ENCODE measurements around the gene CBFA2T3. TPM values are rescaled to one million over a fixed set of nuclear protein-coding genes. Genes with fewer than 3 reads are reported as not detected.

The CBFA2T3 gene
- polyA plus RNA-seq, 1 donor = 23.2 TPM

DNA sequence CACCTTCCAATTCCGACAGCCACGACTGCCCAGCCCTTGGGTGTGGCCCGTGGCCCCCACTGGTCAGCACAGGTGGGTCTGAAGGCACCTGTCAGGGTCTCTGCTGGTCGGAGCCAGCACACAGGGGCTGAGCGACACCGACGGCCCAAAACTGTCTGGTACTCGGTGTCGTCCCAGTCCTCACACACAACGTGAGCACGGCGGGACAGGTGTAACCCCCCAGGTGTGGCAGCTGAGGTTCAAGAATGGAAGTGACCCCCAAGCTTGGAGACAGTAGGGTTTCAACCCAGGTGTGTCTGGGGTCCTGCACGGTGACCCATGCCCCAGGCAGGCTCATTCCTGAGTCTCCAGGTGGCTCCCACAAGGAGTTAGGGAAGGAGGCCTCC lies 121.3 kb downstream of the CBFA2T3 start:
- no peak for DNase-seq

DNA sequence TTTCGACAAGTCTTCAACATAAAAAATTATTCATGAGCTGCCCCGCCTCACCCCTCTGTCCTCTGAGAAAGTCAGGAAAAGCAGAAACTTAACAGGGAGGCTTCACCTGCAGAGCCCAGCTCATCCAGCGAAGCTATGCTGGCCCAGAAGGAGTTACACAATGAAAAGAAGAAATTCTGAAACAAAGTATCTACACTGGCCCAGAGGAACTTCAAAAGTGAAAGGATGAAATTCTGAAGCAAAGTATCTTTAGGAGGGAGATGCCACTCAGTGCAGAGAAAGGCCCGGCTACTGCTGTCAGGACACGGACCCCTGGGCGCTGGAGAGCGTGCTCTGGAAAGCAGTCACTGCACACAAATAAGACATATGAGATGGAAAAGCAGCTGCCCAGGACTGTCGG lies 121.8 kb downstream of the CBFA2T3 start:
- no peak for DNase-seq

DNA sequence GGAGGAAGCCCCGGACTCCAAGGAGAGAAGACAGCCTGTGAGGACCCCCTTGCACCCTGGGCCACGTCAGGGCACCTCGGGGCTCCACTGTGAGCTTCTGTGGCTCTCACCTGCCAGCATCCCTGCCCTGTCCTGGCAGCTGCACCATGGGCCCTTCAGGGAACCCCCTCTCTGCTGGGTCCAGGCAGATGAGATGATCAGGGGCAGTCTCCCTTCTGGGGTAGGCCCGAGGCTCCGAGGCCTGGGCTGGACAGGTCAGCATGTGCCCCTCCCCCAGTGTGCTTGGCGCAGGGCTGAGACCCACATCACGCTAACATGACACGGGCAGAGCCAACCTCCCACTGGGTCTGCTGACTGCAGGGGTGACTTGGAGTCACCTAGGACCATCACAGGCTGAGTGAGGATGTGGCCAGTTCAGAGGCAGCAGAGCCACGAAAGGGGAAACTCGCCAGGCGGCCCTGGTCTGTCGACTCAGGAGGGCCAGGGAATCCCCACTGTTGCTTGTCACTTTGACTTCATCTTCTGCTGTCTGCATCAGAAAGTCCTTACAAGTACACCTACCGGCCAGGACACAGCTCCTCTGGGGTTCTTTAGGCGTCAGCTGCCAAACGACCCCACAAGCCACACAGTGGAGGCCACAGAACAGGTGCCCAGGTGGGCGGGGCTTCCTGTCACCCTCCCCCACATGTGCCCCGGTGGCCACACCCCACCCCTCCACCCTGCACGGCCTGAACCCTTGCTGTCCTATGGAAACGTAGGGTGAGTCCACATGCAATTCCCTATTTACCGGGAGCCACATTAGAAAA lies 122.5 kb downstream of the CBFA2T3 start:
- no peak for DNase-seq

DNA sequence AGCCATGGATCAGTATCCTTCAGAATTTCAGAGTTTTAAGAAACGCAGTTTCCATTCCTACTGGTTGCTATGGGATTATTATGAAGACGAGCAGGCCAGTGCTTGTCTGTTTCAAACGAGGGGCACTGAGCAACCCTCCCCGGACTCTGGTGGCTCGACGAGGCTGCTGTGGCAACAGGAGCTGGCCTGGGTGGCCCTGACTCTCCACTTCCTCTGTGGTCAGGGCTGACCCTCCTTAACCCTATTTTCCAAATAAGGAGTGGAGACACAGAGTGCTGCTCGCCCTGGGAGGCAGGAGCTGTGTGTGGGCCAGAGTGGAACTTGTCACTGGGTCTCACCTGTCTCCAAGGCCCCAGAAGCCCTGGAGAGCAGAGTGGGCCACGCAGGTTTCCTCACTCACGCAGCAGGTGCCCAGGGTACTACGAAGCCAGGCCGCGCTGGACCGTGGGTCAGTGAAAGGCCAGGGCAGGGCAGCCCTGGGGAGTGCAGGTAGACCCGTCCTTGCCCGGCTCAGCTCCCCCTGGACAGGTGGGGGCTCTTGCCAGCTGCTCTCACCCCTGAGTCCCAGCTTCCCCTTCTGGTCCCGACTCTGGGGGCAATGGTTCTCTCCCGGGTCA lies 123.6 kb downstream of the CBFA2T3 start:
- DNase-seq = no peak

DNA sequence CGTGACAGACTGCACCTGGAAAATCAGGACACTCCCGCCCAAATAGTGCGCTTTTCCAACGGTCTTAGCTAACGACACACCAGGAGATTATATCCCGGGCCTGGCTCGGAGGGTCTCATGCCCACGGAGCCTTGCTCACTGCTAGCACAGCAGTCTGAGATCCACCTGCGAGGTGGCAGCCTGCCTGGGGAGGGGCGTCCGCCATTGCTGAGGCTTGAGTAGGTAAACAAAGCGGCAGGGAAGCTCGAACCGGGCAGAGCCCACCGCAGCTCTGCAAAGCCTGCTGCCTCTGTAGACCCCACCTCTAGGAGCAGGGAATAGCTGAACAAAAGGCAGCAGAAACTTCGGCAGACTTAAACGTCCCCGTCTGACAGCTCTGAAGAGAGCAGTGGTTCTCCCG lies 125.4 kb downstream of the CBFA2T3 start:
- no peak for DNase-seq

DNA sequence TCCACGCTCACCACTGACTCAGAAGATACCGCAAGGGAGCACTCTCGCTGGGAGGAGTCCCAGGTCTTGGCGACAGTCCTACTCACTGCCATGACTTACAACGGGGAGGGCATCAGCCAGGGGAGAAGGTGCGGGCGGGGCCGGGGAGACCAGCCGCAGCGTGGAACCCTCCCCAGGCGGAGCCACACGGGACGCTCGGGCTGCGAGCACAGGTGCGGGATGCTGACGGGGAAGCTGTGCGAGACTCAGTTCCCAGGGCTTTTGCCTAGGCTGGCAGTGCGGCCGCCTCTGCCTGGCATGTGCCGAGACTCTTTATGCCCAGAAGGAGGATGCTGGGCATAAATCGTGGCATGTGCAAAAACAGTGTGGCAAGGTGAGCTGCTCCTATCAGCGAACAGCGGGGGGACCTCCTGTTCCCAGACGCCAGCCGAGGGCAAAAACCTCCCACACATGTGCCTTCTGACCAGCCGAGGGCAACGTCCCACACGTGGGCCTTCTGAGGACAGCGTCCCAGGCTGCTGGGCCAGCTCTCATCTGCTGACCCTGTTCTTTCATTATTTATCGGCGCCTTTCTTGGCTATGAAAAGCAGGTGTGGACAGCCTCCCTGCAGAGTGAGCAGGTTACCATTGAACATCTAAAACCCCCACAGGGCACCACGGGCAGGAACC lies 126.3 kb downstream of the CBFA2T3 start:
- DNase-seq = no peak

DNA sequence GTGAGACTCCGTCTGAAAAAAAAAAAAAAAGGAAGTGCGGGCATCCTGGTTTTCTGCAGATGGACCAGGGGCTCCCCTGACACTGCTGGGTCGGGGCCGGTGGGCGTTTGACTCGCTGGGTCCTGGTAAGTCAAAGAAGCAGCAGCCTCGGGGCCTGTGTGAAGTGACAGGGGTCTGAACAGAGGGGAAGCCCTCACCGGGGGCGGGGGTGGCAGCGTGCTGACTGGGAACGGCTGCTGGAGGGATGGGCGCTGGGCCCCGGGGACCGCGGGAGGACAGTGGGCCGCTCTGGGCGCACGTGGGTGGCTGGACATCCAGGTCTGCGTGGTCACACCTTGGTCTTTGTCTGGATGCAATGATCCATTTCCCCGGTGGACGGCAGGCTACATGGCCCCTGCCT lies 128.4 kb downstream of the CBFA2T3 start:
- DNase-seq = no peak

DNA sequence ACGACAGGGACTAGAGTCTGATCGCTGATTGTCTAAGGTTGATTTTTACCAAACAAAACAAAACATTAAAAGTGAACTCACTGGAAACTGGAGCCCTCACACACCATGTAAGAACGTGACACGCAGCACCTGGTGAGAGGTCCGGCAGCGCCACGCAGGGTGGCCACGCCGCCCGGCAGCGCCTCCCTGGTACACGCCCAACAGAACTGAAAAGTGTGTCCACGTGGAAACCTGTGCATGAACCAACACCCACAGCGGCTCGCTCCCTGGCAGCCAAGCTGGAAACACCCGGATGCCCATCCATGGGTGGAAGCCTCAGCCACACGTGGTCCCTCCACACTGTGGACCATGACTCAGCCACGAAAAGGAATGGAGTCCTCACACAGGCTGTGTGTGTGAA lies 129.4 kb downstream of the CBFA2T3 start:
- no peak for DNase-seq

DNA sequence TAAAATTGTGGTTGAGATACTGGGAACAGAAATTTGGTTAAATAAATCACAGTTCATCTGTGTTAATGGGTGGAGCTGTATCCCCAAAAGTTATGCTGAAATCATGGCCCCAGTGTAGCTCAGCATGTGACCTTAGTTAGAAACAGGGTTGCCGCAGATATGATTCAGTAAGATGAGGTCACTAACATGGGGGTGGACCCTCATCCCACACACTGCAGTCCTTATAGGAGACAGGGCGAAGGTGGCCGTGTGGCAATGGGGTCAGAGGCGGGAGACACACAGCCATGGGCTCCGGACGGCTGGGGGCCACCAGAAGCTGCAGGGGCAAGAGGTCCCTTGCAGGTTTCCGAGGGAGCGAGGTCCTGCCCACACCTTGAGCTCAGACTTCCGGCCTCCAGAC lies 130.9 kb downstream of the CBFA2T3 start:
- DNase-seq = no peak

DNA sequence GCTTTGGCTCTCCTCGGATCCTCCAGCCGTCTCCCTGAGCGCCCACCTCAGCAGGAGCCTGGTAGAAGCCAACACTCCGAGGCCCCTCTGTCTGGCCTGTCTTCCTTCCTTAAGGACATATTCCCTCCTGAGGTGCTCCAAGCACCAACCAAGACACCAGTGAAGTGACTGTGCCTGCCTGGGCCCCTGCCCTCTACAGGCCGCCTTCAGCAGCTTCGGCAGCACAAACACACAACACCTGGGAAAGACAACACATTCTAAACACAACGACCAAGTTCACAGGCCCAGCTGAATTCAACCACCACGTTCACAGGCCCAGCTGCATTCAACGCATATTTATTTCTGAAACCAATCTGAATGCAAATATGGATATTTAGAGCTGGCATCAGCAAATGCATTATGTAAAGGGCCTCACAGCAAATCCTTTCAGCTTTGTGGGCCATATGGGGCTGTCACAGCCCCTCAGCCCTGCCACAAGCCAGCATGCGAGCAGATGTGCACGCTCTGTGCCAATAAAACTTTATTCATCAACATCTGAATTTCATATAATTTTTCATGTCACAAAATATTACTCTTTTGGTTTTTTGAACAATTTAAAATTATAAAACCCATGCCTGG lies 132.5 kb downstream of the CBFA2T3 start:
- DNase-seq = no peak

DNA sequence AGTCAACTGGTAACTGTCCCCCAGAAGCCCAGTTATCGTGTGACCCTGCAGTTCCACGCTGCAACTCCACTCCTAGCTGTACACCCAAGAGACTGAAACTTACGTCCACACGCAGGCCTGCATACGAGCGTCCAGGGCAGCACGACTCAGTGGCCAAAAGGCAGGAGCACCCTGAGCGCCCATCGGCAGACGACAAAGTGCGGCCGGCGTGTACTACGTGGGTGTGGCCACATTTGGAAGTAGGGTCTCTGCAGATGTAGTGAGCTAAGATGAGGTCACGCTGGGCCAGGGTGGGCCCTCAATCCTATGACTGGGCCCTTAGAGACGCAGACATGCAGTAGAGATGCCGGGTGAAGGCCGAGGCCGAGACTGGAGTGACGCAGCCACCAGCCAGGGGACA lies 133.8 kb downstream of the CBFA2T3 start:
- DNase-seq = no peak

DNA sequence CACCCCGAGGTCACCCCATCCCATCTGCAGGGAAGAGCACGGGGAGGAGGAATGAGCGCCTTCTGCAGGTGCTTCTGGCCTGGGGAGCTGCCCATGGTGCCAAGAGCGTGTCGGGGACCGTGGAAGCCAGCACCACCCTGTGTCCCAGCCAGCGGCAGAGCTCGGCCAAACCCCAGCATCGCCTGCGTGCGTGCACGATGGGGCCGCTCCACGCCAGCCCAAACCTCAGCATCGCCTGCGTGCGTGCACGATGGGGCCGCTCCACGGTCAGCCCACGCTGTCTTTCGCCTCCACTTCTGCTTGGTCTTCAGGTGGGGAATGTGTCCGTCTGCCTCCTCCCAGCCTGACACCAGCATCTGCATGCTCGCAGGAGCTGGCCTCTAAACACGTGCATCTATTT lies 134.2 kb downstream of the CBFA2T3 start:
- no peak for DNase-seq

DNA sequence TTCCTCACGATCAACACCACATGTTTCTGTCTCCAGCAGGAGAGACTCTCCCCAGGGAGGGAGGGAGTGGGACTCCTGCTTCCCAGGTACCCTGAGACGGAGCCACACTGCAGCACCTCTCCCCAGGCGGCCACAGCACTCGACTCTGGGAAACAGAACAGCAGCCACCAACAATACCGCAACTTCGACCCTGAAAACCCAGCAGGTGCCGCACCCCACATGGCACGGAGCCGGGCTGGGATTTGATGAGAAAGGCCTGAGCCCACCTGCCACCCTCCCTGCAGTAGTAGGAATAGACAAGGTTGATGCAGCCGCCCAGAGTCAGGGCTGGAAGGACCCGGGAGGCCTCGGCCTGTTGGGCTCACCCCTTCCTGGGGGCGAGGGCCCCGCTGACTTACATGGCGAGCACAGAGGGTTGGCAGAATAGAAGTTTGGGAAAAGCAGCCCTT lies 134.7 kb downstream of the CBFA2T3 start:
- no peak for DNase-seq

DNA sequence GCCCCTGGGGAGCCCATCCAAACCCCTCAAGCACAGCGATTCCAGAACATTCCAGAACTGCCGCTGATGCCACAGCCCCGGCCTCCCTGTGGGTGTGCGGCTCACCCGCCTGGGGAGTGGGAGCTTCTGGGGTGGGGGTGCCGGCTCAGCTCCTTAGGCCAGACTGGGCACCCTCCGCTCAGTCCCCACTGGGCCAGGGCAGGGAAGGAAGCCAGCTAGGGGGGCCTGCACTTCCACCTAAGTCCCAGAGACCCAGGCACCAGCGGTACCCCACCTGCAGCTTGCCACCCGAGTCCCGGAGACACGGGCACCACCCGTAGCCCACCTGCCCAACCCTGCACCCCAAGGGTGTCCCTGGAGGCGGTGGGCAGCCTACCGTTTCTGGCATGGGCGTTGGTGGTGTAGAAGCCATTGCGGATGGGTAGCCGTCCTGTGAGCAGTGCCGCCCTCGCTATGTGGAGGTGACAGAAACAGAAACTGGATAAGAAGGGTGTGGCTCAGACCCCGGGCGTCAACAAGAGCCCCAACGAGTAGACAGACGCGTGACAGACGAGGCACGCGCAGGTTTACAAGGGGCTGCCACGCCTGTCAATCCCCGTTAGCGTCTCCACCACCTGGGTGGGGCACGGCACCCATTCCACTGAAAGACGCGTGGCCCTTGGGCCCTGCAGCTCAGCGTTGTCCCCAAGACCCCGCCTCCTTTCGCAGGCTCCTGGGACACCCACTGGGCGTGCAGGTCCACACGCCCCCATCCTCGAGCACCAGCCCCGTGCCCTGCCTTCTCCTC lies 135.3 kb downstream of the CBFA2T3 start:
- DNase-seq = no peak

DNA sequence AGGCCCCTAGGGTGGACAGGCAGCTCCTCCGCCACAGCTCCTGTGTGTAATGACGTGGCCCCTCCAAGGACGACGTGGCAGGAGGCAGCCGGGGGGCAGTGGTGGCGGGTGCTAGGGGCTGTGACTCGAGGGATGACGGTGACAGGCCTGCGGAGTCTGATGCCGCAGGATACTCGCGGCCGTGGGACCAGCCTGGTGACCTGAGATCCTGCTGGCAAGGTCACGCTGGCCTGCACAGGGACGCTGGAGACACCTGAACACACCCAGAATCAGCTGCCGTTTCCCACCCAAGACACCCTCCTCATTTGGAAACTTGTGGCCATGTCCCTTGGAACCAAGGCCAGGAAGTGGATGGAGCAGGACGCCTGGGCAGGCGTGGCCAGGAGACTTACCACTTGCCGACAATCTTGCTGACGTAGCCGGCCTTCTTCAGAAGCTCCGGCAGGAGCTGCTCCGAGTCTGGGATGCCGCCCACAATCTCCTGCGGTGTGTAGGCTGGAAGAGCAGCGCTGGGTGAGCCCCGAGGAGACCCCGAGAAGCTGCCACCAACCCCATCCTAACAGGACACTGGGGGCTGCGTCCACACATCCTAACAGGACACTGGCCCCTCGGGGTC lies 136.3 kb downstream of the CBFA2T3 start:
- DNase-seq = no peak

DNA sequence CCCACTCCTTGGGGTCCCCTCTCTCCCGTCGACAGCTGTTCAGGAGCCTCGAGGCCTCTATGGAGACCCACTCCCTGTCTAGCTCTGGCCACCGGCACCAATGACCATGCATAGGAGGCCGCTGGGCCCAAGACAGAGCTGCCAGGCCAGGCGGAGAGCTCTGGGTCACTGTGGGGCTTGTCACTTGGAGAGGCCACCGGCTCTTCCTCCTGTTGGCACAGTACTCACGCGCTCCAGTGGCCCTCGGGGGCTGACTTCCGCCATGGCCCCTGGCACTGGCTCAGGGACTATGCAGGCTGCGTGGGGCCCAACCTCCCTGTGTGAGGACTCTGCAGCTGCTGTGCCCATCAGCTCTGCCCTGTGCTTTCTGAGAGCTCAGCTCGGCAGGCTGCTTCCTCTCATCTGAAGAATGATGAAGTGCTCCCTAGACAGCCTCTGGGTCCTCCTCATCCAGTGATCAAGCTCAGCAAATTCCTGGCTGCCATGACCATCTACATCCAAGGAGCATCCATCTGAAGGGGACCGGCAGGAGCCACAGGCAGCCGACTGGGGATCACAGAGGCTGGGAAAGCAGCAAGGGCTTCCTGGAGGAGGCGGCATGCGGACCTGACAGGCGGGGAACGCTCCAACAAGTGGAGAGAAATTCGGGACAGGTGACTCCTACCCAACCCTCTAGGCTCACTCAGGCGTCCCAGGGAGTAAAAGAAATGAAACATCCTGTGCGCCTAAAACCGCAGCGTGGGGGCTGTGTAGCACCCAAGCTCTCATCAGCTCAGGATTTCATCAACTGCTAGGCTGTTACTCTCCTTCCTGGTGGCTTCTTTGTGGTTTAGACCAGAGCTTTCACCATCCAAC lies 137.0 kb downstream of the CBFA2T3 start:
- no peak for DNase-seq

DNA sequence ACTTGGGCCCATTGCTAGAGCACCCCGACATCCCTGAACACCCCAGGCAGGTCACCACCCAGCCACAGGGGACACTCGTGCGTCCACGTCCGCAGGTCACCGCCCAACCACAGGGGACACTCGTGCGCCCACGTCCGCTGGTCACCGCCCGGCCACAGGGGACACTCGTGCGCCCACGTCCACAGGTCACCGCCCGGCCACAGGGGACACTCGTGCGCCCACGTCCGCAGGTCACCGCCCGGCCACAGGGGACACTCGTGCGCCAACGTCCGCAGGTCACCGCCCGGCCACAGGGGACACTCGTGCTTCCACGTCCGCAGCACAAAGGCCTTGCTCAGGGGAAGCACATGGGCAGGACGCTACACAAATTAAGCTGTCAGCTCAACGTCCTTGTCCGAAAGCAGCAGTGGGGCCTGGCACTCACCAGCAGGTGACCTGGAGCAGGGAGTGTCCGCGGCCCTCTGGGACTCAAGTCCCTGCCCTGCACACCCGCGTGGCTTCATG lies 137.9 kb downstream of the CBFA2T3 start:
- no peak for DNase-seq

DNA sequence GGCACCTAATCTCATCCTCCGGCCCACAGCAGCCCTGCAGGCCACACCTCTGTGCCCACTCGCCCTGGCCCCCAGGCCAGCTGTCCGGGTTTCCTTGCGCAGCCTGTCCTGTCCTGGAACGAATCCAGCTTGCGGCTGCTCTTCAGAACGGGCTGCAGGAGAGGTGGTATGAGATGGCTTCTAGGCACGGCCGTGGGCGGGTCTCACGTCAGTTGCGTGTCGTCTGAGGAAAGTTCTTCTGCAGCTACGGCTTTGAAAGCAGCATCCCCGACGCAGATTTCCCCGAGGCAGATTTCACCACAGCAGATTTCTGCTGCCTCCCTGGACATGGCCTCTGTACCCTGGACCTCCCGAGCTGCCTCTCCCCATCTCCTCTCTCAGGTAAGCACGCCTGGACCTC lies 138.4 kb downstream of the CBFA2T3 start:
- DNase-seq = no peak

DNA sequence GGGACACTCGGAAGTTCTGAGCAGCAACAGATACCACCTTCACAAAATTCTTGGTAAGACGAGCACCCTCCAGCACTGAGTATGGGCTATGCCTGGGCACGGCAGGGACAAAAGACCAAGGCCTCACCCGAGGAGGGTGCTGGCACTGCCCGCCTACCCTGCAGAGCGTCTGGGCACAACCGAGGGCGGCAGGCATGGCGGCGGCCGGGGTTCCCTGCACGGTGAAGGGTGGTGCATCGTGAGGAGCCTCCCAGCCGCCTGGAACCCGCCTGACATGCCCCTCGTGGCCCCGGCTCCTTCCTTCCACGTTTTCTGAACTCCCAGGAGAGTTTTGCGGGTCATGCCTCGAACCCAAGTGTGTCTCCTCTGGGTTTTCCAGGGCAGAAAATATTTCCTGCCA lies 139.2 kb downstream of the CBFA2T3 start:
- no peak for DNase-seq

DNA sequence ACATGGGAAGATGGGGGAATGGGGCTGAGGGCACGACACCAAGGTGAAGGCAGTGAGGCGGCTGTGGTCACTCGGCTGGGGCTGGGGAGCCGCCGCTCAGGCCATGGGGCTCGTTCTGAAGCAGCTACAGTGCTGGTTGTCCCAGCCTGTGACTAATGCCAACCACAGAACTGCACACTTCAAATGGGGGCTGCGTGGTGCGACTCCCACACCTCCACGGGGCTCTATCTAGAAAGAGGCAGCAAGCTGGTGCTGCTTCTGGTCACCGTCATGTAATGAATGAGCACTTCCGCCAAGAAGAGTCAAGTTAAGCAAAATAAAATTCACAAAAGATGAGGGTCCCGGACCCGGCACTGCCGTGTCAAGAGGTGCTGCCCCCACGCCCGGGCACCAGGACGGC lies 140.2 kb downstream of the CBFA2T3 start:
- no peak for DNase-seq

DNA sequence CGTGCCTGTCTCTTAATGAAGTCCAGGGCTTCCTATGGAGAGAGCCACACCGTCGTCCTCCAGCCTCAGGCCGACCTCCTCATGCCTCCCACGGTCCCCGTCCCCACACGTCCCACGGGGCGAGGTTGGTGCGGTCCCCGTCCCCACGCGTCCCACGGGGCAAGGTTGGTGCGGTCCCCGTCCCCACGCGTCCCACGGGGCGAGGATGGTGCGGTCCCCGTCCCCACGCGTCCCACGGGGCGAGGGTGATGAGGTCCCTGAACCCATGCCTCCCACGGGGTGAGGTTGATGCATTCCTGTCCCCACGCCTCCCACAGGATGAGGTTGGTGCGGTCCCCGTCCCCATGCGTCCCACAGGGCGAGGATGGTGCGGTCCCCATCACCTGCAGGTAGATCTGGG lies 141.2 kb downstream of the CBFA2T3 start:
- no peak for DNase-seq
